Erythroblast (primary cell): ENCODE results near the gene CUX1.

Experiments
- GATA1 ChIP-seq: IDR thresholded peaks from 2 replicates; pipeline ENCODE4 v1.6.1; 2011; ENCODE audit warnings: low read depth, mild to moderate bottlenecking, control low read depth, low read length, moderate library complexity
- POLR2A ChIP-seq: IDR thresholded peaks from 2 replicates; pipeline ENCODE4 v1.6.1; 2011; ENCODE audit warnings: mild to moderate bottlenecking, low read length

GRCh38 chr7:101990811-101991418 lies 173.5 kb downstream of the CUX1 start:
- TF ChIP-seq POLR2A = no peak
- no peak for TF ChIP-seq GATA1
